SU-DHL-6 (cell line): ENCODE data around the gene NXPH1.

Experiments used
- H2AFZ ChIP-seq: fragments of 200-600 bp; sonication (generic); 2 replicates; pipeline ENCODE4 v1.6.1; 2014; ENCODE audit warnings: low read depth, mild to moderate bottlenecking, moderate library complexity, mixed read lengths, antibody characterized with exemption, low read length; ENCODE audit not compliant: severe bottlenecking
- H3F3A ChIP-seq: fragments of 200-600 bp; shearing (Covaris generic); 2 replicates; pipeline ENCODE4 v1.6.0; 2016; ENCODE audit warnings: antibody characterized with exemption, mild to moderate bottlenecking; ENCODE audit not compliant: insufficient read depth
- H3K27ac ChIP-seq: fragments of 200-600 bp; sonication (generic); 2 replicates; pipeline ENCODE4 v1.5.1; 2016; ENCODE audit warnings: low read depth, mild to moderate bottlenecking, low read length, moderate library complexity, mixed read lengths
- H3K27me3 ChIP-seq: fragments of 200-600 bp; sonication (generic), shearing (Covaris generic); 2 replicates; pipeline ENCODE4 v1.6.0; 2014; ENCODE audit warnings: mild to moderate bottlenecking, low read length
- H3K36me3 ChIP-seq: fragments of 200-600 bp; sonication (generic); 2 replicates; pipeline ENCODE4 v1.6.1; 2014; ENCODE audit warnings: mild to moderate bottlenecking, low read length, mixed read lengths
- H3K4me2 ChIP-seq: fragments of 300-600, 200-600 bp; shearing (Covaris generic), sonication (generic); 2 replicates; pipeline ENCODE4 v1.6.0; 2014; ENCODE audit warnings: low read length, low read depth, mild to moderate bottlenecking; ENCODE audit not compliant: poor library complexity, severe bottlenecking
- H3K4me3 ChIP-seq: fragments of 200-600 bp; sonication (generic); 2 replicates; pipeline ENCODE4 v1.5.1; 2014; ENCODE audit warnings: antibody characterized with exemption, low read length, mild to moderate bottlenecking, mixed read lengths; ENCODE audit not compliant: insufficient read depth, poor library complexity, severe bottlenecking
- H3K79me2 ChIP-seq: fragments of 200-600 bp; sonication (generic); 2 replicates; pipeline ENCODE4 v1.6.1; 2014; ENCODE audit warnings: mild to moderate bottlenecking, low read length, moderate library complexity; ENCODE audit not compliant: insufficient read depth
- H3K9ac ChIP-seq: fragments of 200-600 bp; sonication (generic); 2 replicates; pipeline ENCODE4 v1.7.0; 2014; ENCODE audit warnings: mild to moderate bottlenecking, low read length
- H3K9me2 ChIP-seq: fragments of 200-600 bp; sonication (generic); replicated peaks from 2 replicates; pipeline ENCODE4 v1.6.1; 2014; ENCODE audit warnings: low read length; ENCODE audit not compliant: insufficient read depth
- H3K9me3 ChIP-seq: fragments of 200-600 bp; sonication (generic); 2 replicates; pipeline ENCODE4 v1.6.1; 2014; ENCODE audit warnings: low read length, mixed read lengths; ENCODE audit not compliant: insufficient read depth
- H4K20me1 ChIP-seq: fragments of 200-600 bp; sonication (generic); 2 replicates; pipeline ENCODE4 v1.6.1; 2014; ENCODE audit warnings: low read depth, mild to moderate bottlenecking, antibody characterized with exemption, low read length, moderate library complexity, mixed read lengths
- EZH2phosphoT487 ChIP-seq: fragments of 200-600 bp; sonication (generic), shearing (Covaris generic); conservative IDR thresholded peaks from 2 replicates; pipeline ENCODE4 v1.6.1; 2018; ENCODE audit warnings: mild to moderate bottlenecking, antibody characterized with exemption, low read length, moderate library complexity, mixed read lengths
- TF ChIP-seq, protein P1 (sequence below): fragments of 200-600 bp; sonication (generic); IDR thresholded peaks from one replicate; pipeline ENCODE4 v1.5.1; 2017; ENCODE audit warnings: antibody characterized with exemption, mild to moderate bottlenecking, low read length, moderate library complexity; ENCODE audit not compliant: insufficient read depth, poor library complexity, severe bottlenecking

The NXPH1 gene

DNA sequence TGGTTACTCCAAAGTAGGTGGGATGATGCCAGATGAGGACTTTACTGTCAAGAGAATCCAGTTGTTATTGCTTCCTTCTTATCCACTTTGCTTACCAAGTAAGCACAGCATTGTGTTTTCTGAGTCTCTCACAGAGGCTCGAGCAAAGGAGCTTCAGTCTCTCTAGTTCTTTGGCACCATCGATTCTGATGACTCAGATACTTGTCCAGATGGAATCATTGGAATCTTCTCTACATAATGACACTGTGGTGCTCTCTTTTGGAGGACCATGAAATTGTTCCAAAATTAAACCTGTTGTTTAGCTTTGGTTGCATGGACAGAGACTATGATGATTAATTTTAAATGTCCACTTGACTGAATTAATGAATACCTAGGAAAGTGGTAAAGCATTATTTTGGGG lies 132.6 kb downstream of the NXPH1 start:
- no peaks in the 10 kb centered on the region for H3K27me3 ChIP-seq
- H3K9ac ChIP-seq, result no peak overlapping the region
- H3K79me2 ChIP-seq, result no peaks in the 10 kb centered on the region
- H2AFZ ChIP-seq, result no peak overlapping the region
- no peak overlapping the region for H3K4me3 ChIP-seq
- no peak for TF ChIP-seq EZH2phosphoT487
- TF ChIP-seq, protein P1, sequence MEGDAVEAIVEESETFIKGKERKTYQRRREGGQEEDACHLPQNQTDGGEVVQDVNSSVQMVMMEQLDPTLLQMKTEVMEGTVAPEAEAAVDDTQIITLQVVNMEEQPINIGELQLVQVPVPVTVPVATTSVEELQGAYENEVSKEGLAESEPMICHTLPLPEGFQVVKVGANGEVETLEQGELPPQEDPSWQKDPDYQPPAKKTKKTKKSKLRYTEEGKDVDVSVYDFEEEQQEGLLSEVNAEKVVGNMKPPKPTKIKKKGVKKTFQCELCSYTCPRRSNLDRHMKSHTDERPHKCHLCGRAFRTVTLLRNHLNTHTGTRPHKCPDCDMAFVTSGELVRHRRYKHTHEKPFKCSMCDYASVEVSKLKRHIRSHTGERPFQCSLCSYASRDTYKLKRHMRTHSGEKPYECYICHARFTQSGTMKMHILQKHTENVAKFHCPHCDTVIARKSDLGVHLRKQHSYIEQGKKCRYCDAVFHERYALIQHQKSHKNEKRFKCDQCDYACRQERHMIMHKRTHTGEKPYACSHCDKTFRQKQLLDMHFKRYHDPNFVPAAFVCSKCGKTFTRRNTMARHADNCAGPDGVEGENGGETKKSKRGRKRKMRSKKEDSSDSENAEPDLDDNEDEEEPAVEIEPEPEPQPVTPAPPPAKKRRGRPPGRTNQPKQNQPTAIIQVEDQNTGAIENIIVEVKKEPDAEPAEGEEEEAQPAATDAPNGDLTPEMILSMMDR, result no peak
- H4K20me1 ChIP-seq, result no peaks in the 10 kb centered on the region
- H3K9me3 ChIP-seq, result no peaks in the 10 kb centered on the region
- H3F3A ChIP-seq, result no peaks in the 10 kb centered on the region
- H3K27ac ChIP-seq, result no peak overlapping the region
- H3K9me2 ChIP-seq, result no peaks in the 10 kb centered on the region
- H3K36me3 ChIP-seq, result no peaks in the 10 kb centered on the region
- H3K4me2 ChIP-seq, result no peak overlapping the region

DNA sequence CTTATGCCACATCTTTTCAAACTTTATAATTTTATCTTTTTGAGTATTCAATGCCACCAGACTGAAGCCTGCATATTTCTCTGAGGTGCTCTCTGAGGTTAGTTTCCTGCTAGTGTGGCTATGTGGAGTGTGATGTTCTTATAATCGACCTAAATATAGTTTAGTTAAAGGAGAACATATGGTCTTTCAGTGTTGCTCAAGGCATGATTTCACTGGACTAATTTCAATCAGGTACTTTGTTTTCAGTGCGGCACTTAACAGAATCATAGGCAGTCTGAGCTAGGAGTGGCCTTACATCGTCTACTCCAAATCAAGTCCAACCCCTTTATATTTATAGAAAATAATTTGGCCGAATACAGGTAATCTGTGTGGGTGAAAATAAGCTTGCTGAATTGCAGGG lies 134.2 kb downstream of the NXPH1 start:
- Histone ChIP-seq H3K27ac (no peak overlapping the region), H3K27me3 (no peaks in the 10 kb centered on the region), H3K4me3 (no peak overlapping the region), H3K9me2 (no peaks in the 10 kb centered on the region), H3K79me2 (no peaks in the 10 kb centered on the region), H3K9me3 (no peaks in the 10 kb centered on the region), H2AFZ (no peak overlapping the region), H3K36me3 (no peaks in the 10 kb centered on the region), H3K4me2 (no peak overlapping the region), H3K9ac (no peak overlapping the region), H3F3A (no peaks in the 10 kb centered on the region), H4K20me1 (no peaks in the 10 kb centered on the region)
- TF ChIP-seq EZH2phosphoT487, result no peak
- TF ChIP-seq, protein P1, result no peak

DNA sequence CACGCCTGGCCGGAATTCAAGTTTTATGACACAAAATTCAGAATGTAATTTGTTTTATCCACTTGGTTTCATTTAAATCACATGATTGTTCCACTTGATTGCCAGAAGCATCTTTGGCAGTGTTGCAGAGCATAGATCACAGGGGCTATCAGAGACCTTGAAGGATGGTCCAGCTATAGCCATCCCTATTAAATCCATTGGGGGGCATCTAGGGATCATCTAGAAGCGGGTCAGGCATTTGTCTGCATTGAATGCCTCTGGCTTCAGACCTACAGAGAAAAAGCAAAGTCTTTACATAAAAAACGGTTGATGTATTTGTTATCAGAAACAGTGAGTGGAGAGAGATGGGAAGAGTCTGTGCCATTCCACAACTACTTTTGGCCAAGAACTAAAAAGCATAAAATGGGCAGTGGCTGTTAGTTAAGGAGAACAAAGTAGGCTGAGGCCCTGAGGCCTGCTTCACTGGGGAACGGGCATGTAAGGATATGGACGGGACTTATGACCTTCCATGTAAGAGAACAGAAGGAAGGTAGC lies 146.3 kb downstream of the NXPH1 start:
- Histone ChIP-seq H3K9me3 (no peaks in the 10 kb centered on the region), H3K27me3 (no peaks in the 10 kb centered on the region), H3F3A (no peaks in the 10 kb centered on the region), H3K79me2 (no peaks in the 10 kb centered on the region), H3K9me2 (no peaks in the 10 kb centered on the region), H4K20me1 (no peaks in the 10 kb centered on the region), H2AFZ (no peak overlapping the region), H3K27ac (no peak overlapping the region), H3K4me3 (no peak overlapping the region), H3K4me2 (no peak overlapping the region), H3K9ac (no peak overlapping the region), H3K36me3 (no peaks in the 10 kb centered on the region)
- TF ChIP-seq, protein P1, result no peak
- TF ChIP-seq EZH2phosphoT487, result no peak
